Measurements from ENCODE around the gene ZNRF2. TPM values are rescaled to one million over a fixed set of nuclear protein-coding genes. Genes with fewer than 3 reads are reported as not detected.

Gene ZNRF2
- total and polyA plus RNA-seq, 2 of the 13 experiments (the other 11 are each of a cell fraction or from before 2014, with no cell fraction given), result 3.5 to 7.7 TPM

DNA sequence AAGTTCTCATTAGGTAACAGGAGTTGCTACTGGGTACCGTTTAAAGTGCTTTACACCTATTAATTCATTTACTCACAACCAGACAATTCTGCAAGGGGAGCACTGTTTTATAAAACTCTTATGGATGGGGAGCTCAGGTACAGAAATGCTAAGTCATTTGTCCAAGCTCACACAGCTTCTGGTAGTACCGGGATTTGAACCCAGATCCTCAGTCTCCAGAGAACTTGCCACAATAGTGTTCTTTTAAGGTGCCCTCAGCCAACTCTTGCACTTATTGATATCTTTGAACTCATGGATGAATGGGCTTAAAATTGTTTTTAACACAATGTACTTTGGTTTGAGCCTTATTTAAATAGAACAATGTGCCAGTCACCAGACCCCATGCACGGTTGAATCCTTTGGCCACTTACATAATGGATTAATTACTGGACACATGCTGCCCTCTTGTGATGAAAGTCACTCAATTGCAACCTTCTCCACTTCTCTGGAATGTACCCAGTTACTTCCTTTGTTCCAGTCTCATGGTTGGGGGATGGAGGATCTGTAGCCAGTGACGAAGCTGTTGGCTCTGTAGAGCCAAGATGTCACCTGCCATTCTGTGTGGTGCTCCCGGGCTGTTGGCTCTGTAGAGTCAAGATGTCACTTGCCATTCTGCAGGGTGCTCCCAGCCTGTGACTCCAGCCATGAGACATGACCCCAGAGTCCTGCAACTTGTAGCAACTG, 128.5 kb downstream of the ZNRF2 start:
- in situ Hi-C loops (cut with HindIII; ENCODE audit: extremely low pct_ligation_motif_present, low pct_unique_long_range_greater_than_20kb), result loop anchor here (5.0 kb wide), 3 partner anchors 136 to 251 kb away; no protein-coding TSS in a partner anchor
- ATAC-seq (peak; percentile 93), FAIRE-seq (peak; percentile 77)
- TF ChIP-seq MIER3 (CRISPR knock-in tag; IDR thresholded peaks at IDR 0.05; ENCODE audit: borderline replicate concordance) (no peak), ZNF264 (CRISPR knock-in tag; IDR thresholded peaks at IDR 0.05) (no peak), ZNF496 (CRISPR knock-in tag; IDR thresholded peaks at IDR 0.05; ENCODE audit: insufficient replicate concordance) (no peak), ZNF3 (CRISPR knock-in tag; IDR thresholded peaks at IDR 0.05) (no peak), ZBTB42 (CRISPR knock-in tag; IDR thresholded peaks at IDR 0.05) (no peak), CHD4 (IDR thresholded peaks at IDR 0.05; ENCODE audit: borderline replicate concordance, low read length) (peak; percentile 88; the same call in 1 of the 2 replicates), MIXL1 (CRISPR knock-in tag; IDR thresholded peaks at IDR 0.05) (peak; percentile 93; the same call in 1 of the 2 replicates), HDAC2 (CRISPR knock-in tag; IDR thresholded peaks at IDR 0.05) (0 out of 2 replicates have a peak, but pooled peaks have one; percentile 40), EP300 (IDR thresholded peaks at IDR 0.05; ENCODE audit: low read depth in 2 of 2, low read length in 2 of 2) (no peak), EP300 (CRISPR knock-in tag; IDR thresholded peaks at IDR 0.05; ENCODE audit: borderline replicate concordance) (no peak), THAP11 (CRISPR knock-in tag; IDR thresholded peaks at IDR 0.05) (peak; percentile 34; the same call in 1 of the 2 replicates)
- TF ChIP-seq, protein P1, sequence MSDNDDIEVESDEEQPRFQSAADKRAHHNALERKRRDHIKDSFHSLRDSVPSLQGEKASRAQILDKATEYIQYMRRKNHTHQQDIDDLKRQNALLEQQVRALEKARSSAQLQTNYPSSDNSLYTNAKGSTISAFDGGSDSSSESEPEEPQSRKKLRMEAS (IDR thresholded peaks at IDR 0.05), result 0 out of 2 replicates have a peak, but pooled peaks have one; percentile 20
- TF ChIP-seq, protein P2, sequence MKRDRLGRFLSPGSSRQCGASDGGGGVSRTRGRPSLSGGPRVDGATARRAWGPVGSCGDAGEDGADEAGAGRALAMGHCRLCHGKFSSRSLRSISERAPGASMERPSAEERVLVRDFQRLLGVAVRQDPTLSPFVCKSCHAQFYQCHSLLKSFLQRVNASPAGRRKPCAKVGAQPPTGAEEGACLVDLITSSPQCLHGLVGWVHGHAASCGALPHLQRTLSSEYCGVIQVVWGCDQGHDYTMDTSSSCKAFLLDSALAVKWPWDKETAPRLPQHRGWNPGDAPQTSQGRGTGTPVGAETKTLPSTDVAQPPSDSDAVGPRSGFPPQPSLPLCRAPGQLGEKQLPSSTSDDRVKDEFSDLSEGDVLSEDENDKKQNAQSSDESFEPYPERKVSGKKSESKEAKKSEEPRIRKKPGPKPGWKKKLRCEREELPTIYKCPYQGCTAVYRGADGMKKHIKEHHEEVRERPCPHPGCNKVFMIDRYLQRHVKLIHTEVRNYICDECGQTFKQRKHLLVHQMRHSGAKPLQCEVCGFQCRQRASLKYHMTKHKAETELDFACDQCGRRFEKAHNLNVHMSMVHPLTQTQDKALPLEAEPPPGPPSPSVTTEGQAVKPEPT (CRISPR knock-in tag; IDR thresholded peaks at IDR 0.05; ENCODE audit: low read depth), result no peak
- TF ChIP-seq, protein P3, sequence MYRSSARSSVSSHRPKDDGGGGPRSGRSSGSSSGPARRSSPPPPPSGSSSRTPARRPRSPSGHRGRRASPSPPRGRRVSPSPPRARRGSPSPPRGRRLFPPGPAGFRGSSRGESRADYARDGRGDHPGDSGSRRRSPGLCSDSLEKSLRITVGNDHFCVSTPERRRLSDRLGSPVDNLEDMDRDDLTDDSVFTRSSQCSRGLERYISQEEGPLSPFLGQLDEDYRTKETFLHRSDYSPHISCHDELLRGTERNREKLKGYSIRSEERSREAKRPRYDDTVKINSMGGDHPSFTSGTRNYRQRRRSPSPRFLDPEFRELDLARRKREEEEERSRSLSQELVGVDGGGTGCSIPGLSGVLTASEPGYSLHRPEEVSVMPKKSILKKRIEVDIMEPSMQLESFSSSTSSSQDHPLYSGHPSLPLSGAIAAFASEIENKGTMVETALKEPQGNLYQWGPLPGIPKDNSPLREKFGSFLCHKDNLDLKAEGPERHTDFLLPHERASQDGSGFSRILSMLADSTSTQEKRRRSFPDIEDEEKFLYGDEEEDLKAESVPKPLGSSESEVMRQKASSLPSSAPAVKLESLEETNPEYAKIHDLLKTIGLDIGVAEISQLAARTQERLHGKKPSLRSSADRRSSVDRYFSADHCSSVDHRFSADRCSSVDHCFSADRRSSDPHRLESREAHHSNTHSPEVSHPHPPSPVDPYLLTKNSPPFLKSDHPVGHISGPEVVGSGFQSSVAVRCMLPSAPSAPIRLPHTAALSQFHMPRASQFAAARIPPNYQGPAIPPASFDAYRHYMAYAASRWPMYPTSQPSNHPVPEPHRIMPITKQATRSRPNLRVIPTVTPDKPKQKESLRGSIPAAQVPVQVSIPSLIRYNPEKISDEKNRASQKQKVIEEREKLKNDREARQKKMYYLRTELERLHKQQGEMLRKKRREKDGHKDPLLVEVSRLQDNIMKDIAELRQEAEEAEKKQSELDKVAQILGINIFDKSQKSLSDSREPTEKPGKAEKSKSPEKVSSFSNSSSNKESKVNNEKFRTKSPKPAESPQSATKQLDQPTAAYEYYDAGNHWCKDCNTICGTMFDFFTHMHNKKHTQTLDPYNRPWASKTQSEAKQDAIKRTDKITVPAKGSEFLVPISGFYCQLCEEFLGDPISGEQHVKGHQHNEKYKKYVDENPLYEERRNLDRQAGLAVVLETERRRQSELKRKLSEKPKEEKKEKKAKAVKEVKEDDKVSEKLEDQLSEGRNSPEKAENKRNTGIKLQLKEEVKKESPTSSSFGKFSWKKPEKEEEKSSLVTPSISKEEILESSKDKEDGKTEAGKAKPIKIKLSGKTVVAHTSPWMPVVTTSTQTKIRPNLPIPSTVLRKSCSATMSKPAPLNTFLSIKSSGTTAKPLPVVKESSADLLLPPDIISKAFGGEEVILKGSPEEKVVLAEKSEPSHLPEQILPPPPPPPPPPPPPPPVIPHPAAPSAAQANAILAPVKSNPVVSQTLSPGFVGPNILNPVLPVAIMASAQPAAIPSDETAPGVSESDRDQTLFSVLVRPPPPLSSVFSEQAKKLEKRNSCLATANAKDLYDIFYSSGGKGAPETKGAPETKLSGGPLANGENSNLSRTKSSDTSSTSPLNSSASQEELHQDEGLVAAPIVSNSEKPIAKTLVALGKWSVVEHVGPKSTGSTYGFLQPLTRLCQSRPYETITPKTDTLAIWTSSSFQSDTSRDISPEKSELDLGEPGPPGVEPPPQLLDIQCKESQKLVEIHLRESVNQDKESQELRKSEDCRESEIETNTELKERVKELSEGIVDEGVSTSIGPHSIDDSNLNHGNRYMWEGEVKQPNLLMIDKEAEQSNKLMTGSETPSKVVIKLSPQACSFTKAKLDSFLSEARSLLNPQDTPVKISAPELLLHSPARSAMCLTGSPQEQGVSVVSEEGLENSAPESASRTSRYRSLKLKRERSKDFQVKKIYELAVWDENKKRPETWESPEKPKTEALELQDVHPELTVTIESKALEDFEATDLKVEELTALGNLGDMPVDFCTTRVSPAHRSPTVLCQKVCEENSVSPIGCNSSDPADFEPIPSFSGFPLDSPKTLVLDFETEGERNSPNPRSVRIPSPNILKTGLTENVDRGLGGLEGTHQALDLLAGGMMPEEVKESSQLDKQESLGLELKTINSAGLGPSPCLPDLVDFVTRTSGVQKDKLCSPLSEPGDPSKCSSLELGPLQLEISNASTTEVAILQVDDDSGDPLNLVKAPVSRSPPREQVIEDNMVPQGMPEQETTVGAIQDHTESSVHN (CRISPR knock-in tag; IDR thresholded peaks at IDR 0.05), result no peak

More for the DNA sequence above, 128.5 kb downstream of the ZNRF2 start:
- intact Hi-C loops (cut with micrococcal nuclease; ENCODE audit: unreplicated experiment), result loop anchor here (2.0 kb wide), 3 partner anchors 136 to 248 kb away; no protein-coding TSS in a partner anchor
- H2AFZ ChIP-seq (ENCODE audit: low read length), result no peak overlapping the region
- H3K4me1 ChIP-seq (ENCODE audit: insufficient read depth, low read length), result peaks cover 19% of the 10 kb centered on the region
- H3K27me3 ChIP-seq (ENCODE audit: control insufficient read depth in 1 of 2, insufficient read depth in 2 of 2, low read length in 2 of 2), result no peaks in the 10 kb centered on the region
- H3K9me3 ChIP-seq (ENCODE audit: low read length), result no peaks in the 10 kb centered on the region
- H3K9ac ChIP-seq (ENCODE audit: insufficient read depth, low read depth, low read length), result no peak overlapping the region
- 57% methylated on average over 4 of the region's 5 CpGs for WGBS (ENCODE audit: low lambda C conversion rate)
- H4K20me1 ChIP-seq (ENCODE audit: insufficient read depth, low read length), result no peaks in the 10 kb centered on the region
- H3K79me2 ChIP-seq (ENCODE audit: insufficient read depth, low read length), result no peaks in the 10 kb centered on the region
- no peak overlapping the region for H3K27ac ChIP-seq (ENCODE audit: extremely low read length, insufficient read depth, low read length)
- no TSS peak for BruUV-seq (replicated peaks)
- no peak overlapping the region for H3K4me2 ChIP-seq (ENCODE audit: low read depth, low read length)
- POLR2A ChIA-PET, result no interaction called here
- peak; percentile 88 for DNase-seq (ENCODE audit: low spot score)
- no peaks in the 10 kb centered on the region for H3K36me3 ChIP-seq (replicated peaks in 1 of 2; ENCODE audit: control insufficient read depth in 1 of 2, insufficient read depth in 2 of 2, low read length in 2 of 2)
- CTCF ChIA-PET (ENCODE audit: low intra/inter-chr PET ratio, low total read pairs), result interaction anchor here (1.2 to 2.7 kb wide), 4 partner anchors 137 to 253 kb away, joined by 4 to 24 read pairs (median 14); no protein-coding TSS in a partner anchor
- no peak overlapping the region for H3K4me3 ChIP-seq (replicated peaks in 1 of 3; ENCODE audit: insufficient read depth in 1 of 3, low read depth in 2 of 3, low read length in 3 of 3)

Measured in HepG2 (cell line).